ENCODE results near the gene C19orf12.

GRCh38 chr19:29760752-29761502 lies 45.9 kb upstream of the C19orf12 start:
- TF ChIP-seq CTCF (IDR thresholded peaks at IDR 0.05) (no peak), POLR2A (IDR thresholded peaks at IDR 0.05) (no peak)

Measured in adrenal gland (tissue), 5 donors.